ENCODE data around the gene HIF1A. TPM values are rescaled to one million over a fixed set of nuclear protein-coding genes. Genes with fewer than 3 reads are reported as not detected.
"Not testable (repeated sequence)": the region's sequence is repeated elsewhere in the genome, so short reads cannot be mapped to it uniquely, and the experiment has no call there.

The HIF1A gene
- total RNA-seq, 1 donor from 2014 or later, result 137 TPM

GRCh38 chr14:61737915-61738314 lies 42.6 kb downstream of the HIF1A start:
- H3K4me1 Mint-ChIP-seq (ENCODE audit: low read depth), result no peaks in the 10 kb centered on the region
- no peak for DNase-seq (ENCODE audit: low spot score, unreplicated experiment)
- no peaks in the 10 kb centered on the region for H3K27me3 Mint-ChIP-seq
- no peaks in the 10 kb centered on the region for H3K9me3 Mint-ChIP-seq (ENCODE audit: low read depth)
- H3K4me3 Mint-ChIP-seq (ENCODE audit: low read depth), result no peak overlapping the region
- no peak for TF ChIP-seq CTCF (IDR thresholded peaks at IDR 0.05; ENCODE audit: unreplicated experiment)
- peak overlapping the region; percentile 55 for H3K27ac Mint-ChIP-seq
- peaks cover 35% of the 10 kb centered on the region for H3K36me3 Mint-ChIP-seq (ENCODE audit: insufficient read depth)

GRCh38 chr14:61739133-61739532 lies 43.8 kb downstream of the HIF1A start:
- H3K4me1 Mint-ChIP-seq (ENCODE audit: low read depth), result no peaks in the 10 kb centered on the region
- H3K9me3 Mint-ChIP-seq (ENCODE audit: low read depth), result no peaks in the 10 kb centered on the region
- no peak for DNase-seq (ENCODE audit: low spot score, unreplicated experiment)
- TF ChIP-seq CTCF (IDR thresholded peaks at IDR 0.05; ENCODE audit: unreplicated experiment), result no peak
- H3K4me3 Mint-ChIP-seq (ENCODE audit: low read depth), result no peak overlapping the region
- peaks cover 38% of the 10 kb centered on the region for H3K36me3 Mint-ChIP-seq (ENCODE audit: insufficient read depth)
- H3K27me3 Mint-ChIP-seq, result no peaks in the 10 kb centered on the region
- H3K27ac Mint-ChIP-seq, result no peak overlapping the region

GRCh38 chr14:61742371-61742770 lies 47.1 kb downstream of the HIF1A start:
- no peak overlapping the region for H3K27ac Mint-ChIP-seq
- H3K9me3 Mint-ChIP-seq (ENCODE audit: low read depth), result no peaks in the 10 kb centered on the region
- TF ChIP-seq CTCF (IDR thresholded peaks at IDR 0.05; ENCODE audit: unreplicated experiment), result no peak
- no peaks in the 10 kb centered on the region for H3K4me1 Mint-ChIP-seq (ENCODE audit: low read depth)
- no peak for DNase-seq (ENCODE audit: low spot score, unreplicated experiment)
- peaks cover 38% of the 10 kb centered on the region for H3K36me3 Mint-ChIP-seq (ENCODE audit: insufficient read depth)
- no peaks in the 10 kb centered on the region for H3K27me3 Mint-ChIP-seq
- H3K4me3 Mint-ChIP-seq (ENCODE audit: low read depth), result no peak overlapping the region

- Mint-ChIP-seq H3K4me1 (ENCODE audit: low read depth) (no peaks in the 10 kb centered on the region), H3K4me3 (ENCODE audit: low read depth) (no peak overlapping the region), H3K9me3 (ENCODE audit: low read depth) (no peaks in the 10 kb centered on the region), H3K27ac (no peak overlapping the region), H3K27me3 (no peaks in the 10 kb centered on the region), H3K36me3 (ENCODE audit: insufficient read depth) (peaks cover 37% of the 10 kb centered on the region)
- no peak for DNase-seq (ENCODE audit: low spot score, unreplicated experiment)
- no peak for TF ChIP-seq CTCF (IDR thresholded peaks at IDR 0.05; ENCODE audit: unreplicated experiment)
Measured at GRCh38 chr14:61744238-61744637, 48.9 kb downstream of the HIF1A start.

GRCh38 chr14:61746346-61746745 lies 51.0 kb downstream of the HIF1A start:
- H3K4me3 Mint-ChIP-seq (ENCODE audit: low read depth); H3K27me3 Mint-ChIP-seq; H3K27ac Mint-ChIP-seq; H3K4me1 Mint-ChIP-seq (ENCODE audit: low read depth); H3K9me3 Mint-ChIP-seq (ENCODE audit: low read depth); DNase-seq (ENCODE audit: low spot score, unreplicated experiment): not testable (repeated sequence)
- H3K36me3 Mint-ChIP-seq (ENCODE audit: insufficient read depth), result peaks cover 31% of the 10 kb centered on the region

- Mint-ChIP-seq H3K4me1 (ENCODE audit: low read depth) (peaks cover 8% of the 10 kb centered on the region), H3K9me3 (ENCODE audit: low read depth) (no peaks in the 10 kb centered on the region), H3K27me3 (no peaks in the 10 kb centered on the region), H3K4me3 (ENCODE audit: low read depth) (no peak overlapping the region), H3K36me3 (ENCODE audit: insufficient read depth) (peaks cover 31% of the 10 kb centered on the region), H3K27ac (no peak overlapping the region)
- TF ChIP-seq CTCF (IDR thresholded peaks at IDR 0.05; ENCODE audit: unreplicated experiment), result no peak
- DNase-seq (ENCODE audit: low spot score, unreplicated experiment), result no peak
Measured at GRCh38 chr14:61746881-61747280, 51.6 kb downstream of the HIF1A start.
